ENCODE measurements around the gene MC5R. TPM values are rescaled to one million over a fixed set of nuclear protein-coding genes. Genes with fewer than 3 reads are reported as not detected.

MC5R gene
- not detected in 2 replicates for total RNA-seq

GRCh38 chr18:13823707-13824395 lies at the start of gene MC5R:
TSS of gene MC5R (plus strand) at chr18:13824149. CDS start at chr18:13825766, 1,617 bp downstream.

Other genes with a start within 250 kb of the MC5R start
- gene FAM210A, start 97.6 kb upstream of the MC5R start, total RNA-seq = 11.5 and 17.7 TPM in 2 replicates
- 10.8 and 17.8 TPM in 2 replicates for gene RNMT, start 97.5 kb upstream of the MC5R start, total RNA-seq
- gene MC2R, start 91.4 kb downstream of the MC5R start, total RNA-seq = not detected in 2 replicates